Measurements from ENCODE around the gene TIAM1.

DNA sequence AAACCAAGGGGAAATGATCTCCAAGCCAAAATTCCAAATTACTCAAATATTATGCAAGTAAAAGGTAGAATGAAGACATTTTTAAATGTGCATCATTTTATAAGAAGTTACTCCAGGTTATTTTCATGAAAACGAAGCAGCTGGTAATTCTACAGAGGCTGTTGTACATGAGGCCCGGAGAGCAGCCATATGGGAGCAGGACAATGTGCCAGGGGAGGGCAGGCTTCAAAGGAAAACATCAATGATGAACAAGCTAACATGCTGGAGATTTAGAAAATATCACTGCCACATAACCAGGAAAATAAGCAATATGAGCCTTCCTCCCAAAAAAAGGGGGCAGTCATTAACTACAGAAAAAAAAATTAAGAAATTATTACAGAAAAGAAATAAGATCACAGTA, 109.1 kb downstream of the TIAM1 start:
- TF ChIP-seq EZH2 (IDR thresholded peaks at IDR 0.05; ENCODE audit: insufficient read depth, poor library complexity, severe bottlenecking): no peak
- TF ChIP-seq EZH2phosphoT487 (IDR thresholded peaks at IDR 0.05; ENCODE audit: insufficient read depth, low read depth): no peak

Data from GM23248 (cell line).